ENCODE results near the gene CYP1B1. TPM values are rescaled to one million over a fixed set of nuclear protein-coding genes. Genes with fewer than 3 reads are reported as not detected.
A peak's percentile ranks its signal among the peaks of the same experiment; 100 is the strongest.

CYP1B1 gene
- total RNA-seq, 1 donor from 2014 or later = 17.7 TPM

GRCh38 chr2:38106405-38107094 lies 30.6 kb upstream of the CYP1B1 start:
- intact Hi-C loops (cut with micrococcal nuclease) = no loop called here
- Histone ChIP-seq H3K27me3 (ENCODE audit: low read depth) (no peaks in the 10 kb centered on the region), H3K27ac (replicated peaks) (peak overlapping the region; percentile 76), H3K36me3 (no peaks in the 10 kb centered on the region), H3K4me3 (no peak overlapping the region), H3K4me1 (peaks cover 21% of the 10 kb centered on the region), H3K9me3 (replicated peaks) (peaks cover 14% of the 10 kb centered on the region)
- TF ChIP-seq CTCF (IDR thresholded peaks at IDR 0.05; ENCODE audit: borderline replicate concordance) = no peak
- no peak for DNase-seq

- H3K4me3 ChIP-seq = no peak overlapping the region
- TF ChIP-seq CTCF (IDR thresholded peaks at IDR 0.05; ENCODE audit: borderline replicate concordance) = no peak
- DNase-seq = no peak
- H3K27me3 ChIP-seq (ENCODE audit: low read depth) = peaks cover 3% of the 10 kb centered on the region
- H3K9me3 ChIP-seq (replicated peaks) = peaks cover 11% of the 10 kb centered on the region
- intact Hi-C loops (cut with micrococcal nuclease) = no loop called here
- H3K36me3 ChIP-seq = no peaks in the 10 kb centered on the region
- H3K4me1 ChIP-seq = peaks cover 21% of the 10 kb centered on the region
- H3K27ac ChIP-seq (replicated peaks) = peak overlapping the region; percentile 76
Observed at GRCh38 chr2:38105922-38106321, 30.0 kb upstream of the CYP1B1 start.

GRCh38 chr2:38104598-38104997 lies 28.6 kb upstream of the CYP1B1 start:
- Histone ChIP-seq H3K27ac (replicated peaks) (no peak overlapping the region), H3K36me3 (no peaks in the 10 kb centered on the region), H3K27me3 (ENCODE audit: low read depth) (peaks cover 16% of the 10 kb centered on the region), H3K4me3 (no peak overlapping the region), H3K9me3 (replicated peaks) (peaks cover 11% of the 10 kb centered on the region), H3K4me1 (peaks cover 34% of the 10 kb centered on the region)
- no peak for TF ChIP-seq CTCF (IDR thresholded peaks at IDR 0.05; ENCODE audit: borderline replicate concordance)
- no peak for DNase-seq
- intact Hi-C loops (cut with micrococcal nuclease) = no loop called here

- peaks cover 11% of the 10 kb centered on the region for H3K9me3 ChIP-seq (replicated peaks)
- DNase-seq = no peak
- no peak overlapping the region for H3K4me3 ChIP-seq
- H3K27ac ChIP-seq (replicated peaks) = peak overlapping the region; percentile 82
- H3K36me3 ChIP-seq = no peaks in the 10 kb centered on the region
- H3K27me3 ChIP-seq (ENCODE audit: low read depth) = peaks cover 56% of the 10 kb centered on the region
- H3K4me1 ChIP-seq = peaks cover 56% of the 10 kb centered on the region
- TF ChIP-seq CTCF (IDR thresholded peaks at IDR 0.05; ENCODE audit: borderline replicate concordance) = no peak
- intact Hi-C loops (cut with micrococcal nuclease) = no loop called here
Observed at GRCh38 chr2:38100328-38100727, 24.4 kb upstream of the CYP1B1 start.

GRCh38 chr2:38099099-38100028 lies 23.4 kb upstream of the CYP1B1 start:
- Histone ChIP-seq H3K9me3 (replicated peaks) (peaks cover 3% of the 10 kb centered on the region), H3K36me3 (no peaks in the 10 kb centered on the region), H3K27me3 (ENCODE audit: low read depth) (peaks cover 60% of the 10 kb centered on the region), H3K4me3 (peak overlapping the region; percentile 45), H3K4me1 (peaks cover 62% of the 10 kb centered on the region), H3K27ac (replicated peaks) (peak overlapping the region; percentile 82)
- TF ChIP-seq CTCF (IDR thresholded peaks at IDR 0.05; ENCODE audit: borderline replicate concordance) = no peak
- DNase-seq = no peak
- intact Hi-C loops (cut with micrococcal nuclease) = no loop called here
